SKM-1 (cell line): Measurements from ENCODE around the gene TNNT2.
A peak's percentile ranks its signal among the peaks of the same experiment; 100 is the strongest.

Experiments
- DNase-seq: peaks from one replicate; lab custom pipeline; 2025; ENCODE audit not compliant: unreplicated experiment; lab: John Stamatoyannopoulos, UW

Gene TNNT2

GRCh38 chr1:201357636-201358348 is 19.7 kb downstream of the TNNT2 start:
- DNase-seq, result no peak

- no peak for DNase-seq
Observed at GRCh38 chr1:201357211-201357610, 20.3 kb downstream of the TNNT2 start.

DNA sequence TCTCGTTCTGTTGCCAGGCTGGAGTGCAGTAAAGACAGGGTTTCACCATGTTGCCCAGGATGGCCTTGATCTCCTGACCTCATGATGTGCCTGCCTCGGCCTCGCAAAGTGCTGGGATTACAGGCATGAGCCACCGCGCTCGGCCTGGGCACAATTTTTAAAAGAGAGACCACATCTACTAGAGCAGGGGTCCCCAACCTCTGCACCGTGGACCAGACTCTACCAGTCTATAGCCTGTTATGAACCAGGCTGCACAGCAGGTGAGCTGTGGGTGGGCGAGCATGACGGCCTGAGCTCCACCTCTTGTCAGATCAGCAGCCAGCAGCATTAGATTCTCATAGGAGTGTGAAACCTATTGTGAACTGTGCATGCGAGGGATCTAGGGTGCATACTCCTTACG is 20.8 kb downstream of the TNNT2 start:
- no peak for DNase-seq

DNA sequence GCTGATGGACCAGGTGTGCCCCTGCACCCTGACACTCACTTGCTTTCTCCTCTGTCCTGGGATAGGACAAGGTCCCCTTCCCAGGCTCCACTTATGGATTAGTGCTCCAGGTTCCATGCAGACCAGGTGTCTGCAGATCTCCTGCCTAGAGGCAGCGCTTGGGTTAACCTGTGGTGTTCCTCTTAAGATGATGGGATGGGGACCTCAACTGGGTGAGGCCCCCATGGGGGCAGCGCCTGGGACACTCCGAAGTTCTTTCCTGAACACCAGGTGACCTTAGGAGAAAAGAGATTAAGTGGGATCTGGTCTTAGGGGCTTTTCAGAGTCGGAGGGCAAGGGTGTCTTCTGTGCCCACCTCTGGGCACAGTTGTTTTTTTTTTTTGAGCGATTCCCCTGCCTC is 21.2 kb downstream of the TNNT2 start:
- no peak for DNase-seq

- no peak for DNase-seq
Observed at GRCh38 chr1:201355471-201355870, 22.0 kb downstream of the TNNT2 start.

DNA sequence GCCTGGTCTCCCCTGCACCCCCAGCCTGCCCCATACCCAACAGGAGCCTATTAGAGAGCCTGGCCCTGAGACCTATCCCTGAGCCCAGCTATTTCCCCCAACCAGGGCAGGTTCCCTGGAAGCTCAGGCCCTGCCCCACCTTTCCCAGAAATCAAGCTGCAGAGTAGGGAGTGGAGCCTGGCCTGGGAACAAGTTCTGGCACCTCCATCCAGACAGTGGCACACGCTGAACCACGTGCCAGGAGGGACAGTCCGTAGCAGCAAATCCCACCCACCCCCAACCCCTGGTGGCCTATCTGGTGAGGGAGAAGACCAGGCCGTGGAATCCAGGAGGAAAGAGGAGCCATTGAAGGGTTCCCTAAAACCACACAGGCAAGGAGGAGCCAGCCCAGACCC is 22.6 kb downstream of the TNNT2 start:
- DNase-seq, result no peak

GRCh38 chr1:201354151-201354900 is 23.2 kb downstream of the TNNT2 start:
- no peak for DNase-seq

GRCh38 chr1:201353186-201353940 is 24.1 kb downstream of the TNNT2 start:
- DNase-seq, result no peak

DNA sequence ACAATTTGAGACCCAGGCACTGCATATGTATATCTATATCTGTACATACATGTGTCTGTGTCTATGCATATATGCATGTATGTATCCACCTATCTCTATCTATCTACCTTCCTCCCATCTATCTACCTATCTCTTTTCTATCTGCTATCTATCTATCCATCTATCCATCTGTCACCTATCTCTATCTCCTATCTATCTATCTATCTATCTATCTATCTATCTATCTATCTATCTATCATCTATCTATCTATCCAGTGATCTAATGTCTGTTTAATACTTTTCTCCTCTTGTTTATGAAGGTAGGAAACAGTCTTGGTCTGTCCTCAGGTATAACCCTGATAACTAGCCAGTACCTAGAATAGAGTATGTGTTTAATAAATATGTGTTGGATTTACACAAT is 25.9 kb downstream of the TNNT2 start:
- no peak for DNase-seq

DNA sequence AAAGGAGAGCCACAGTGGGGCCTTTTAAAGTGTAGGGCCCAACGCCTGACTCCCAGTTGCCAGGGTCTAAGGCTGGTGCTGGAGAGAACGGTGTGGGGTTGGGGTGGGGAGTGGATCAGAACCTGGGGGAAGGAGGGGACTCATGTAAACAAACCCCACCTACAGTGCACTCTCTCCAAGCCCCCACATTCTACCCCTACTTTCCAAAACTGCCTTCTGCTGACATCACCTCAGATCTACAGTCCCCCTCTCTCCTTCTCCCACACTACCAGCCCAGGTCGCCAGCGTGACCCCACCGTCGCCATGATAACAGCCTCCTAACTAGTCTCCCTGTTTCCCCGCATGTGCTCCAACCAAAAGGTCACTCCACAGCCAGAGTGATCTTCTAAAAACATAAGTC is 26.6 kb downstream of the TNNT2 start:
- no peak for DNase-seq

- no peak for DNase-seq
Observed at GRCh38 chr1:201350361-201350725, 27.1 kb downstream of the TNNT2 start.

DNA sequence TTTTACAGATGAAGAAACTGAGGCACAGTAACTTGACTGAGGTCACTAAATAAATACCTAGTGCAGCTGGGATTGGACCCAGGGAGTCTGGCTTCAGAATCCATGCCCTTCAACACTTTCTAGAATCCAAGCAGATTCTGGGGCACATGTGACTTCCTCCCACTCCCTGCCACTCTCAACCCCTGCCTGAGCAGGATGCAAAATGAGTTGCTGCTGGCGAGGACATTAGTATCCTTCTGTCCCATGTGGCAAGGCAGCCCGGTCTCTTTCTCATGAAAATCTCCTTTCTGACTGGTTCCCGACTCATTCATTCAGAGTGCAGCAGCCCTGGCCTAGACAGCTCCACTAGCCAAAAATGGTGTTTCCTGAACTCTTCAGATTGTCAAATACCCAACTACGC is 28.4 kb downstream of the TNNT2 start:
- no peak for DNase-seq

GRCh38 chr1:201348211-201348566 is 29.3 kb downstream of the TNNT2 start:
- DNase-seq, result peak; percentile 70

DNA sequence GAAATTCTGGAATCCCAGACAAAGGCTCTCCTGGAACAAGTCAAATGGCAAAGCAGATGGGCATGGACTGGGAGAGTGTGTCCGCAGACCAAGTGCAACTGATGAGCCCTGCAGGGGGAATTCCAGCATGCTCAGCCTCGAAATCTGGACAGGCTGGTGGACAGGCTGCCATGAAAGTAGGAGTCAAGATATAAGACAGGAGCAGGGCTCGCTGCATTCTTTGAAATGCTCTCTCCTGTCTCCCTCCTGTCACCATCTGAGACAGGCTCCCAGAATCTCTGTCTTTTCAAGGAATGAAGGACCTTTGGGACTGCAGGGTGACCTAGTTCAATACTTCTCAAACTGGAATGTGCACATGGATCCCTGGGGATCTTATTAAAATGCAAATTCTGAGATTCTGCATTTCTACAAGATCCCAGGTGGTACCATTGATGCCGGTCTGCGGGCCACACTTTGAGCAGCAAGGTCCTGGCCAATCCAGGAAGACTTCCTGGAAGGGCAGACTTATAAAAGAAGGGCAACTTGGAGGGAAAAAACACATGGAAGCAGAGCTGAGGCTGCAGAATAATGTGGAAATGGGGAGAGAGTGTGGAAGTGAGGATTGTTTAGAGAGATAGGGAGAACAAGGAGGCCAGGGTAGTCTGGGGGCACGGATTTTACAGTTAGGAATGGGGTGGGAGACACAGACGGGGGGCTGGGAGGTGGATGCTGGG is 29.8 kb downstream of the TNNT2 start:
- no peak for DNase-seq

- DNase-seq, result no peak
Observed at GRCh38 chr1:201346987-201347386, 30.5 kb downstream of the TNNT2 start.

GRCh38 chr1:201346337-201346939 is 31.0 kb downstream of the TNNT2 start:
- DNase-seq, result peak; percentile 44

- no peak for DNase-seq
Observed at GRCh38 chr1:201345081-201345355, 32.5 kb downstream of the TNNT2 start.

- DNase-seq, result no peak
Observed at GRCh38 chr1:201344206-201345080, 33.0 kb downstream of the TNNT2 start.

GRCh38 chr1:201341377-201341776 is 36.1 kb downstream of the TNNT2 start:
- no peak for DNase-seq

GRCh38 chr1:201336711-201337450 is 40.6 kb downstream of the TNNT2 start:
- no peak for DNase-seq
